ENCODE measurements around the gene FAM229A.
A peak's percentile ranks its signal among the peaks of the same experiment; 100 is the strongest.

- TF ChIP-seq POLR2A (IDR thresholded peaks at IDR 0.05; ENCODE audit: control extremely low read depth in 1 of 2, low read depth in 2 of 2, low read length in 2 of 2), result peak in 1 of 2 experiments; percentile 17; a peak in 1 of 3 replicates
- no peak for TF ChIP-seq NANOG (IDR thresholded peaks at IDR 0.05; ENCODE audit: insufficient read depth, low read depth, low read length, poor library complexity, severe bottlenecking)
- TF ChIP-seq CTCF (IDR thresholded peaks at IDR 0.05; ENCODE audit: control extremely low read depth in 1 of 3, insufficient read depth in 1 of 3, low read depth in 1 of 3, low read length in 3 of 3), result no peak
- no peak for TF ChIP-seq RFX5 (IDR thresholded peaks at IDR 0.05; ENCODE audit: borderline replicate concordance, low read depth, low read length)
- no peak for TF ChIP-seq EGR1 (IDR thresholded peaks at IDR 0.05; ENCODE audit: borderline replicate concordance, low read depth, low read length)
Observed at GRCh38 chr1:32330558-32331151, 31.6 kb downstream of the FAM229A start.
